ENCODE results near the gene PCSK6.

- TF ChIP-seq EZH2phosphoT487 (IDR thresholded peaks at IDR 0.05; ENCODE audit: insufficient read depth, low read depth) (no peak), EZH2 (IDR thresholded peaks at IDR 0.05; ENCODE audit: insufficient read depth, poor library complexity, severe bottlenecking) (no peak)
Measured at GRCh38 chr15:101272584-101272983, 216.9 kb downstream of the PCSK6 start.
